Stimulated activated CD8-positive, alpha-beta memory T cell treated with anti-CD3 and anti-CD28 coated beads, Interleukin-15, amount 100 ng/mL, for 1 hour (primary cell): Measurements from ENCODE around the gene NPHS1.
"Not testable (repeated sequence)": the region's sequence is repeated elsewhere in the genome, so short reads cannot be mapped to it uniquely, and the experiment has no call there.

ENCODE experiments used
- DNase-seq: peaks from one replicate; pipeline ENCODE4 v3.0.0-alpha.2; 2020; ENCODE audit warnings: low read depth

Gene NPHS1, protein sequence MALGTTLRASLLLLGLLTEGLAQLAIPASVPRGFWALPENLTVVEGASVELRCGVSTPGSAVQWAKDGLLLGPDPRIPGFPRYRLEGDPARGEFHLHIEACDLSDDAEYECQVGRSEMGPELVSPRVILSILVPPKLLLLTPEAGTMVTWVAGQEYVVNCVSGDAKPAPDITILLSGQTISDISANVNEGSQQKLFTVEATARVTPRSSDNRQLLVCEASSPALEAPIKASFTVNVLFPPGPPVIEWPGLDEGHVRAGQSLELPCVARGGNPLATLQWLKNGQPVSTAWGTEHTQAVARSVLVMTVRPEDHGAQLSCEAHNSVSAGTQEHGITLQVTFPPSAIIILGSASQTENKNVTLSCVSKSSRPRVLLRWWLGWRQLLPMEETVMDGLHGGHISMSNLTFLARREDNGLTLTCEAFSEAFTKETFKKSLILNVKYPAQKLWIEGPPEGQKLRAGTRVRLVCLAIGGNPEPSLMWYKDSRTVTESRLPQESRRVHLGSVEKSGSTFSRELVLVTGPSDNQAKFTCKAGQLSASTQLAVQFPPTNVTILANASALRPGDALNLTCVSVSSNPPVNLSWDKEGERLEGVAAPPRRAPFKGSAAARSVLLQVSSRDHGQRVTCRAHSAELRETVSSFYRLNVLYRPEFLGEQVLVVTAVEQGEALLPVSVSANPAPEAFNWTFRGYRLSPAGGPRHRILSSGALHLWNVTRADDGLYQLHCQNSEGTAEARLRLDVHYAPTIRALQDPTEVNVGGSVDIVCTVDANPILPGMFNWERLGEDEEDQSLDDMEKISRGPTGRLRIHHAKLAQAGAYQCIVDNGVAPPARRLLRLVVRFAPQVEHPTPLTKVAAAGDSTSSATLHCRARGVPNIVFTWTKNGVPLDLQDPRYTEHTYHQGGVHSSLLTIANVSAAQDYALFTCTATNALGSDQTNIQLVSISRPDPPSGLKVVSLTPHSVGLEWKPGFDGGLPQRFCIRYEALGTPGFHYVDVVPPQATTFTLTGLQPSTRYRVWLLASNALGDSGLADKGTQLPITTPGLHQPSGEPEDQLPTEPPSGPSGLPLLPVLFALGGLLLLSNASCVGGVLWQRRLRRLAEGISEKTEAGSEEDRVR (N-terminal part only)

DNA sequence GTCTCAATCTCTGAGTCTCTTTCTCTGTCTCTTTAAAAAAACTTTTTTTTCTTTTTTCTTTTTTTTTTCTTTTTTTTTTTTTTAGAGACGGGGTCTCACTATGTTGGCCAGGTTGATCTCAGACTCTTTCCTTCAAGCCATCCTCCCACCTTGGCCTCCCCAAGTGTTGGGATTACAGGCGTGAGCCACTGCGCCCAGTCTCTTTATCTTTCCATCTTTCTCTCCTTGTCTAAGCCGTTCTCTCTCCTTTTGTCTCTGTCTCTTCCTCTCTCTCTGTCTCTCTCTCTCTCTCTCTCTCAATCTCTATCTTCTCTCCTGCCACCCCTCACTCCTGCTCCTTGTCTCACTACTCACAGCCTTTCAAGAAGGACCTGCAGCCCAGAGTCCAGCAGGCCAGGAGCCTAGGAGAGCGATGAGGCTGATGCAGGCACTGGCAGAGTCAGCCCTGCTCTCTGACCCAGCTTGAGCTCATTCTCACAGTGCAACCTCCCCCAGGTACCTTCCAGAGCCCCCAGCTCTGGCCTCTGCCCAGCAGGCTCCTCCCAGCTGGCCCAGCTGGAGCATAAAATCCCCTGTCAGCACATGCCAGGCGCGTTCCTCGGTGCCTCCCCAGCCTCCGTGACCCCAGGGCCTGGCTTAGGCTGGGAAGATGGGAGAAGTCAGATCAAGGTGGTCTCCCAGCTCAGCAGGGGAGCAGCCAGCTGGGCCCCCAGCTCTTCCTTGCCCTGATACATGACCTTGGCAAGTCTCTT lies at the start of gene NPHS1:
Gene NPHS1 (minus strand): TSS at position 476 of the 752 bp plus-strand sequence. CDS start 667 bp downstream, outside the sequence.
- DNase-seq: no peak

DNA sequence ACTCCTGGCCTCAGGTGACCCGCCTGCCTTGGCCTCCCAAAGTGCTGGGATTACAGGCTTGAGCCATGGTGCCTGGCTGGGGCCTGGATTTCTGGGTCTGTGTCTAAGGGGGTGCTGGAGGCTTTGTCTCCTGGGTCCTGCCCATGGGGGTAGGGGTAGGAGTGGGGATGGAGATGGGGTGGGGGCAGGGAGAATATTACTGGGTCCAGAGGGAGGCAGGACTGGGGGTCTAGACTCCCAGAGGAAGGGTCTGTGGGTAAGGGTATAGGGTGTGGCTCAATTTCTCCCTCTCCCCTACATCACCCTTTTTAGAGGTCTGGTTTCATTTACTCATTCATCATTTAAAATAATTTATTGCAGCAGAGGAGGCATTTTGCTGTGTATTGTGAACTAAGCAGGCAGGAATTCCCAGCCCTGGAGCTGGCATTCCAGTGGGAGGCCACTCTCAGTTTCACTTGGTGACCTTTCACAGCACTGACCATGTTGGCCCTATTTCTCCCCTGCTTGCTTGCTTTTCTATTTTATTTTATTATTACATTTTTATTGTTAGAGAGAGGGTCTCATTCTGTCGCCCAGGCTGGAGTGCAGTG lies 48.8 kb upstream of the NPHS1 start:
- DNase-seq: no peak

DNA sequence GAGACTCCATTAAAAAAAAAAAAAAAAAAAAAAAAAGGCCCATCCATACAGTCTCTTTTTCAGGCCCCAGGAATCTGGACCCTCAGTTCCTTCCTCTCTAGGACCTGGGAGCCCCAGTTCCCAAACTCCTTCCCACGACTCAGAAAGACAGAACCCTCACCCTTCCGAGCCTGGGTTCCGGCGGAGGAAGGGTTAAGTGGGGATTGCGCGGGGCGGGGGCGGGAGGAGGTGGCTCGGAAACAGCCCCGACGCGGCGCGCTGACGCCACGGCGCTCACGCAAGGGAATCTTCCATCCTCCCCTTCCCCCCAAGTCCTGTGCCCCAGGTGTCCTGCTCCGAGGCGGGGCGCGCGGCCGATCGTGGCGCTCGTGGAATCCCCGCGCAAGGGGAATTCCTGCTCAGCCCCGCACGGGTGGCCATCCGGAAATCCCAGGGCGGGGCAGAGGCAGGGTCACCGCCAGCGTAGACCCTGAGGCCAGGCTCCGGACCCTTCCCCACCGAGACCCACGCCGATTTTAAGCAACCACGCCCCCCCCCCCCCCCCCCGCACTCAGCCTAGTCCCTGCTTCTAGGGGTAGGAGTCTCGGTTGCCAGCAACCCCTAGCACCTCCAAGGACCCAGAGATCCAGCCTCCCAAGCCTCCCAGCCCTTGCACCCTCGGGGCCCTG lies 47.4 kb upstream of the NPHS1 start:
- peak; percentile 73 for DNase-seq

DNA sequence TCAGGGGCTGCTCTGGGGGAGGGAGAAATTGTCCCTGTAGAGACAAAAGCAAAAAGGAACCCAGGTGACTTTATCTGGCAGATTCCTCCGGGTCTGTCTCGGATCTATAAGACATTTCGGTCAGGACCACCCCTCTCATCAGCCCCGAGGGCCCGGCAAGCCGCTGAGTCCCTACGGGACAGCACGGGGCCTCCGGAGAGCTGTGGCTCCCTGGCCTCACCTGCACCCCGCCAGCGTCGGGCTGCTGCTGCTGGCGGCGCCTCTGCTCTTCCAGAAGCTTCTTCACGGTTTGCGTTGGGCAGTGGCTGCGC lies 46.1 kb upstream of the NPHS1 start:
- no peak for DNase-seq

DNA sequence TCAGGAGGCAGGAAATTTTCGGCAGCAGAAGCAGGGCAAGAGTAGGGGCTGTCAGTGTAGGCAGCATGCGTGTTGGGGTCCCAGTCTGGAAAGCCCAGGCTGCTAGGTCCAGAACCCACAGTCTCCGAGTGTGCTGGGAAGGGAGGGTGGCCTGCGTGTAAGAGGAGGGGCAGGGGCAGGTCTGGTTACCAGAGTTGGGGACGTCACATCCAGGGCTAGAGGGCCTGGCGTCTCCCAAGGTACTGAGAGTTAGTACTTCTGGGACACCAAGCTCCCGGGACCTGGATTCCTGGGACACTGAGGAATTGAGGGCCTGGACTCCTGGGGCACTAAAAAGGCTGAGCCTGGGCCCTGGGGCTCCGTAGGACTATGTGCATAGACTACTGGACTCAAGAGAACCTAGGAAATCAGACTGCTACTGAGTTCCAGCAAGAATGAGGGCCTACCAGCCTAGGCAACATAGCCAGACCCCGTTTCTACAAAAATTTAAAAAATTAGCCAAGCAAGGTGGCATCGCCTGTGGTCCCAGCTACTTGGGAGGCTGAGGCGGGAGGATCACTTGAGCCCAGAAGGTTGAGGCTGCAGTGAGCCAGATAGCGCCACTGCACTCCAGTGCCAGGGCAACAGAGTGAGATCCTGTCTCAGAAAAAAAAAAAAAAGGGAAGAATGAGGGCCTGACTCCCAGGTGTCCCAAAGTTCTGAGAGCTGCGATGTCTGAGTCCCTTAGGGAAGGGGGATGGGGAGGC lies 45.6 kb upstream of the NPHS1 start:
- DNase-seq: no peak

DNA sequence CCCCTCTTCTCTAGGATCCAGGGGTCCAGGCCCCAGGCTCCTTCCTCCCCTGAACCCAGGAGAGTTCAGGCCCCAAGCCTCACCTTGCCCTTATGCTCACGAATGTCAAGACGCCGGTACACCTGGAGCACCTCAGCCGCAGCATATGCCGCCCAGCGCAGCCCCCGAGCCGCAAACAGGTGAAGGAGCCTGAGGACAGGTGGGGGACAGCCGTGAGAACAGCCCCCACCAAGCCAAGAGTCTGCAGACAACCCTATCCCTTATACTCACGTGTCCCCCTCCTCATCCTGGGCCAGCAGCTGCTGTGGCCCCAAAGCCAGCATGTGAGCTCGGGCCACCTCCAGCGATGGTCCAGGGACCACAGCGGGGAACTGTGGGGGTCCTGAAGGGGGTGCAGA lies 44.3 kb upstream of the NPHS1 start:
- no peak for DNase-seq

DNA sequence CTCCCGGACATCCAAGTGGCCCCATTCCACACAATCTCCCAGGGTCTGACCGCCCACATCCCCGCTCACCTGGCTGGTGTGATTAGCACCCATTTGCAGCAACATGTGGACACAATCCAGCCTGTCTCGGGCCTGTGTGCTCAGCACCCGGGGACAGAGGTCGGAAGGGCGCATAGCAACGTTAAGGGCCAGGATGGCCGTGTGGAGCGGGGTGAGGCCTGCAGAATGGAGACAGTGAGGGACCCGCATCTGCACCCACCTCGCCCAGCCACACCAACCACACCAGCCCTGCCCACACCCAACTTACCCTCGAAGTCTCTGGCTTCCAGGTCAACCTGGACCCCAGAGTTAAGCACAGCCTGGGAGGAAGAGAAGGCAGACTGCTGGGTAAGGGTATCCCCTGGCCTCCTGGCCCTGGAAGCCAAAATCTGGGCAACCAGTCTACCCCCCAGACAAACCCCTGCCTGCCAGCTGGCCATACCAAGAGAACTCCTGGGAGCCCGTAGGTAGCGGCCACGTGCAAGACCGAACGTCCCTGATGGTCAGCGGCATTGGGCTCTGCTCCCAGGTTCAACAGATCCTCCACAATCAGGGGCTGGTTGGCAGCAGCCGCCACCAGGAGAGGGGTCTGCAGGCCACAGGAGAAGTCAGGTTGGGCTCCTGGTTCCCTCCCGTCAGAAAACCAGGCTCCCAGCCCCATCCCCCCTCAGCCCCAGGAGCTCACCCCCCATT lies 43.8 kb upstream of the NPHS1 start:
- DNase-seq: no peak

DNA sequence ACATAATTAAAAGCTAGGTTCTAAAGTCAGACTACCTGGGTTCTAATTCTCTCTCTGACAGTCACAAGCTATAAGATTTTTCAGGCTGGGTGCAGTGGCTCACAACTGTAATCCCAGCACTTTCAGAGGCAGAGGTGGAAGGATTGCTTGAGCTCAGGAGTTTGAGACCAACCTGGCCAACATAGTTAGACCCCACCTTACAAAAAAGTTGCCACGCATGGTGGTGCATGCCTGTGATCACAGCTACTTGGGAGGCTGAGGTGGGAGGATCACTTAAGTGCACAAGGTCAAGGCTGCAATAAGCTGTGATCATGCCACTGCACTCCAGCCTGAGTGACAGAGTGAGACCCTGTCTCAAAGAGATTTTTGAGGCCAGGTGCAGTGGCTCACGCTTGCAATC lies 42.0 kb upstream of the NPHS1 start:
- DNase-seq: no peak

DNA sequence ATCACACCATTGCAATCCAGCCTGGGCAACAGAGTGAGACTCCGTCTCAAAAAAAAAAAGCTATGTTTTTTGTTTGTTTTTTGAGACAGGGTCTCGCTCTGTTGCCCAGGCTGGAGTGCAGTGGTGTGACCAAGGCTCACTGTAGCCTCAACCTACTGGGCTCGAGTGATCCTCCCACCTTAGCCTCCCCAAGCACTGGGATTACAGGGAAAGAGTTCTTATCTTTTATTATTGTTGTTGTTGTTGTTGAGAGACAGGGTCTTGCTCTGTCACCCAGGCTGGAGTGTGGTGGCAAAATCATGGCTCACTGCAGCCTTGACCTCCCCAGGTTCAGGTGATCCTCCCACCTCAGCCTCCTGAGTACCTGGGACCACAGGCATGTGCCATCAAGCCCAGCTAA lies 39.5 kb upstream of the NPHS1 start:
- not testable (repeated sequence) for DNase-seq

DNA sequence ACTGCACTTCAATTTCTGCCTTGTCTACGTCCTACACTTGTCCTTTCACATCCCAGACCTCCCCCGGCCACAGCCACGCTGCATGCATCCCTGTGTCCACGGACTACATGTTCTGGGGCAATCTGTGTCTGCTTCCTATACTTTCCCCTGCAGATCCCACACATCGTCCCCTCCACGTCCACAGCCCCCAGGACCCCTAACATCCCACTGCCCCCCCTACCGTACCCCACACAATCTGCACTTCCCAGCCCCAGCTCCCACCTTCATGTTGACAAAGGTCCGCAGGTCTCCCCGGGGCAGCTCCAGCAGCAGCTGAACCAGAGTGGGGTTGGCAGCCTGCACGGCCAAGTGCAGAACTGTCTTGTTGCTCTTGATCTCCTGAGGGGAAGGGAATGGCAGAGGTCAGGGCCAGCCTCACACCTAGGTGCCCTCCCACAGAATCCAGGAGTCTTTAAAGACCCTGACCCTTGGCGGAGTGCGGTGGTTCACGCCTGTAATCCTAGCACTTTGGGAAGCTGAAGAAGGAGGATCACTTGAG lies 37.9 kb upstream of the NPHS1 start:
- DNase-seq: no peak

DNA sequence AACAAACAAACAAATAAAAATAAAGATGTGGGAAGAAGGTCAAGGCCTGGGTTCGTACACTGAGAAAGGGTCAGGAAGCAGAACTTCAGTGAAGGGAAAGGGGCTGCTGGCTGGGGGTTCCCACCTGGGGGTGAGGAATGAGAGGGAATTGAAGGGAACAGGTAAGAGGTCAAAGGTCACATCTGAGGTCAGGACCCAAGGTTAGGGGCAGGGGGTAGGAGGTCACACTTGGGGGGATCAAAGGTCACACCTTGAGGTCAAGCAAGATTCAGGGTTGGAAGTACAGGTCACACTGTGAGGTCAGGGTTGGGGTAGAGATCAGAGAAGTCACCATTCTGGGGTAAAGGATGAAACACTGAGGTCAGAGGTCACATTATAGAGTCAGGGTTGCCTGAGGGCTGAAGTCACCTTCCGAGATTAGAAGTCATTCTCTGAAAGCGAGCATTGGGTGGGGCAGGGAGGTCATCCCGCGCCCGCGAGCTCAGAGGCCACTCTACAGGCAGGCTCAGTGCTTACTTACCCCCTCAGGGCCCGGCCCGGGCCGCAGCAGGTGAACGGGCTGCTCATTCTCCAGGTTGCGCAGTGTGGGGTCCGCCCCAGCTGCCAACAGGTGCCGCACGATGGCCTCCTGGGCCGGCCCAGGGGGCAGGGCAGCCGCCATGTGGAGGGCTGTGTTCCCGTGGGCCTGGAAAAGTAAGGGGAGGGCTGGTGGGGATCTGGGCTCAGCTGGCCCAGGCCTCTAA lies 37.2 kb upstream of the NPHS1 start:
- DNase-seq: no peak

DNA sequence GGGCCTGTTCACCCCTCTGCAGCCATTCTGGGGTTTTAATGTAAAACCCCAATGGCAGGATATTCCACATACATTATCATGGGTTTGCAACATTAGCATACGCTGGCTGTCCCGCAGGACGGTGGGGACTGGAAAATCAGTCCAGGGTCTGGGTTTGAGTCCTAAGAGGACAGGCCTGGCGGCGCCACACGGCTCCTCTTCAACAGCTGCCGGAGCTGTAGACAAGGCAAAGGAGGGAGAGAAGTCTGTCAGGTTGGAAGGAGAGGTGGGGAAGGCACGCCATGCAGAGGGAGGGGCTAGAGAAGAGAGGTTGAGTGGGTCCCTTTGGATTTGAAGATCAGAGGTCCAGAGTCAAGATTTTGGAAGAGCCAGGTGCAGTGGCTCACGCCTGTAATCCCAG lies 36.1 kb upstream of the NPHS1 start:
- no peak for DNase-seq

DNA sequence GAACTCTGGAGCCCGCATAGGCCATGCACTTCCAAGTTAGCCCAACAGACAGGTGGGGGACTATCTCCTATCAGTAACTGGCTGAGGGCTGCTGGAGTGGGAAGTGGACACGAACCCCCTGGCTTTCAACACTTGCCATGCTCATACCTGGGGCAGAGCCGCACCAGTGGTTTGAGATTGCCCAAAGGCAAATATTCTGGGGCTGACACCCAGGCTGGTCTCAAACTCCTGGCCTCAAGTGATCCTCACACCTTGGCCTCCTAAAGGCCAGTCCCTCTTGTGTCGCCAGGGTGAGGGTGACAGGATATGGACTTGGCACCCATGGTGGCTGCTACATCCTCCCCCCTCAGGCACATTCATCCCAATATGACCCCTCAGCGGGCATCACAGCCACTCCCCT lies 34.9 kb upstream of the NPHS1 start:
- DNase-seq: no peak

DNA sequence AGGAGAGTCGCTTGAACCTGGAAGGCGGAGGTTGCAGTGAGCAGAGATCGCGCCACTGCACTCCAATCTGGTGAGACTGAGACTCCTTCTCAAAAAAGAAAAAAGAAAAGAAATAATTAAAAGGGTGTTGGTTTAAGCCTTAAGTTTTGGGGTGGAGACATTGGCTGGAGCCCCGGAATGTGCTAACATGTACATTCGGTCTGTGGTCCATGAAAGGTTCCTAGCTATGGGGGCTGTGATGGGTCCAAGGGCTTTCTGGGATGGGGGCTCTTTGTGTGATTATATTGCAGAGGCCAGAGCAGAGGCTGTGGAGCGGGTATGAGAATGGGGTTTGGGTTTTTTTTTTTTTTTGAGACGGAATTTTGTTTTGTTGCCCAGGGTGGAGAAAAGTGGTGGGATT lies 33.6 kb upstream of the NPHS1 start:
- no peak for DNase-seq

DNA sequence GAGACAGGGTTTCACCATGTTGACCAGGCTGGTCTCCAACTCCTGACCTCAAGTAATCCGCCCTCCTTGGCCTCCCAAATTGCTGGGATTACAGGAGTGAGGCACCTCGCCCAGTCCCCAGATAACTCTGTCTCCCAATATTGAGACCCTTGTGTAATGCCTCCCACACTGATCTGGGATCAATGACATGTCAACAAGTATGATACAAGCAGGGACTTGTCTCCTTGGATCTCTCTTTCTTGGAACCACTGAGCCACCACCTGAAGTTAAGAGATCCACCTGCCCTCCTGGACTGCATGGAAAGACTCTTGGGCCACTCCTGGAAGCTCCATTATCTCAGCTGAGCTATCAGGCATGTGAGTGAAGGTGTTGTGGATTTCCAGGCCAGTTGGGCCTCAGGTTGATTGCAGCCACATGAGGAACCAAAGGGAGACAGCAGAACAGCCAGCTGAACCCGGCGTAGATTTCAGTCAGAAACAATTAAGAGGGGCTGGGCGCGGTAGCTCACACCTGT lies 33.0 kb upstream of the NPHS1 start:
- DNase-seq: no peak

DNA sequence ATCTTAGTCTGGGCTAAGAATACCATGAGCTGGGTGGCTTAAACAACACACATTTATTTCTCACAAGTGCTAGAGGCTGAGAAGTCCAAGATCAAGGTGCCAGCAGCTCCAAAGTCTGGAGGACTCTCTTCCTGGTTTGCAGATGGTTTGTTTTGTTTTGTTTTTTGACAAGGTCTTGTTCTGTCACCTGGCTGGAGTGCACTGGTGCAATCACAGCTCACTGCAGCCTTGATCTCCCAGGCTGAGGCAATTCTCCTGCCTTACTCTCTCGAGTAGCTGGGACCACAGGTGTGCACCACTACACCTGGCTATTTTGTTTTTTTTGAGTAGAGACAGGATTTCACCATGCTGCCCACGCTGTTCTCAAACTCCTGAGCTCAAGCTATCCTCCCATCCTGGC lies 31.6 kb upstream of the NPHS1 start:
- no peak for DNase-seq

DNA sequence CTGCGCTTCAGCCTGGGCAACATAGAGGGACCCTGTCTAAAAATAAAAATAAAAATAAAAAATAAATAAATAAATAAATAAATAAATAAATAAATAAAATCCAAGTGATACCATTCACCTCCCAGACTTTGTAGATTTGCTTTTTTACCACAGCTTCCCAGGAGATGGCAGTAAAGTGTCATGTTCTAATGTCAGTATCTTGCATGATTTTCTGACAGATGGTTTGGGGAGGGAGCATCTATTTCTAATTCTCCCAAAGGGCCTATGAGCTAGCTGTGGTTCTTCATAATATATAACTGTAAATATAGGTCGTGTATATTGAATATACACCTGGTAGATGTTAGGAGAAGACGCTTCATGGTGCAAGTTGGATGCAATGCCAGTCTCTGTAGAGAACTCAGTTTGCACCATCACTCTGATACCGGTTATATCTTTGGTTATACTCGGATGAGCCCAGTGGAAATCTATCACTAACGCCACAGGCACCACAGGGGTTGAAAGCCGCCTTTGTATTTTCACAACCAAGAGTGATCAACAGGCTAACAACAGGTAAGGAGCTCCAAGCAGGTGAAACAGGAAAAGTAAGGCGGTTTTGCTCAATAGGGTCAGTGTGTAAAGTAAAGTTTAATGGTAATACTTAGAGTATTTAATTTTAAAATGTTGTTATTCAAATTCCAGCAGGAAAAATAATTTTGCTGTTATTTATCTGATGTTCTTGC lies 30.0 kb upstream of the NPHS1 start:
- no peak for DNase-seq

DNA sequence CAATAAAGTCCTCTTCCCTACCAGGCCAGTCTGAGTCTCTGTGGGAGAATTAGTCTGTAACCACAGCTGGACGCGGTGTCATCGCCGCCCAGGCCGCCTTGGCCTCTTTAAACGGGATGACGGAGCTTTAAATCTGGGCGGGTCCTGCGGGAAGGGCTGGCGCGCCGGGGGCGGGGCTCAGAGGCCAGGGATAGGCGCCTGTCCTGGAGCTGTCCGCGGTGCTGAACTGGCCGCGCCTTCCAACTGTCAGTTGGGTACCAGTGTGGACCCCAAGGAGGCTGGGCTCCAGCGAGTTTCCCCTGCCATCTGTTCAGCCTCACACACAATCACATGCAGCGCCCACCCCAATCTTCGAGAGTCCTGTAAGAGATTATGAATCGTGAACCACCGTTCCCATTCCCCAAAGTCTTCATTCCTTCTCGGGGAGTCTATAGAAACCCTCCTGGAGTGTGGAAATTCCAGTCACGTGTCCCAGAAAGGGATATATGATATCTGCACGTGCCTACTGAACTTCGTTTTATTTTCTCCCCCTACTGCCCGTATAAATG lies 27.5 kb upstream of the NPHS1 start:
- no peak for DNase-seq
